Activated CD4-positive, alpha-beta T cell treated with anti-CD3 and anti-CD28 coated beads, Interleukin-10, Interleukin-2, amounts not matched to agents 100 ng/mL and 50 ng/mL, durations not matched to agents 16 hours and 8 hours (primary cell): Measurements from ENCODE around the gene STPG1.
"Not testable (repeated sequence)": the region's sequence is repeated elsewhere in the genome, so short reads cannot be mapped to it uniquely, and the experiment has no call there.

ENCODE experiments used
- DNase-seq: peaks from one replicate; pipeline ENCODE4 v3.0.0-alpha.2; 2020

STPG1 gene

GRCh38 chr1:24413350-24414163 is at the start of gene STPG1:
TSS of gene STPG1 (minus strand) at chr1:24413782. CDS start at chr1:24401388, 12,394 bp downstream.
- DNase-seq = peak; percentile 90

GRCh38 chr1:24462128-24462527 is 48.5 kb upstream of the STPG1 start:
- not testable (repeated sequence) for DNase-seq

DNA sequence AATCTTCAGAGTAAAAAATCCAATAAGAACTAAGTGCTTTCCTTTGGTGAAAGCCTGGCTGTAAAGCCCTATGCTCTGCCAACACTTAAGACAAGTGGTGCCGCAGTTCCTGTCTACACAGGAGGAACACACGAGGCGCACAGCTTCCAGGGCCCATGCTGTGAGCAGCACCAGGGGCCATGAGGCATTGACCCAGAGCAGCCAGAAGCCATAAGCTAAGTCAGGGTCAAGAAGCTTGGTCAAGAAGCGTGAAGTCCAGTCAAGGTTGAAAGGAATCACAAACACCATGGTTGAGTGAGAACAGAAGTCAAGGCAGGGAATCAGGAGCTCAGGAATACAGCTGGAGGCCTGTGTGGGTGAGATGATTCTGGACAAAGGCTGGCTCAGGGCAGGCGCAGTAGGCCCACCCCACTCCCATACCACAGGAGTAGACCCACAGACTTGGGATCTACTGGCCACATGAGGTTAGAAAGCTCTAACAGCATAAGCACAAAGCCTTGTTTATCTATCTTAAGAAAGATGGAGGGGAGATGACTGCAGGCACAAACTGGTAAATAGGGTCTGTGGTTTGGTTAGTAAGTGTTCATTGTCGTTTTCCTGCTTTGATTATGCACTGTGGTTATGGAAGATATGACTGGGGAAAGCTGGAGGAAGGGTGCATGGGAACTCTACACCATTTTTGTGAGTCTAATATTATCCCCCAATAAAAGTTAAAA is 46.1 kb upstream of the STPG1 start:
- no peak for DNase-seq

DNA sequence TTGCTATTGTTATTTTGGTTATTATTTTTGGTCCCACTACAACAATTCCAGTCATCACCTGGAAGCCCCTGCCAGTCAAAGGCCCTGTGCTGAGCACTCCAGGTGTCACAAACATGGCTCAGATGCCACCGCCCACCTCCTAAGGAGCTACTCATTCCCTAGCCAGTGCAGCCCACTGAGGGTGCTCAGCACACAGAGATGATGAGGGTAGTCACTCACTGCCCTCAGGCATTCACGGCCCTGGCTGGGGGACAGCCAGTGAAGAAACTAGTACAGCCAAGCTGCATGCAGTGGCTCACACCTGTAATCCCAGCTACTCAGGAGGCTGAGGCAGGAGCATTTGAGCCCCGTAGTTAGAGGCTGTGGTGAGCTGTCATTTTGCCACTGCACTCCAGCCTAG is 44.3 kb upstream of the STPG1 start:
- DNase-seq = no peak

GRCh38 chr1:24455272-24455671 is 41.7 kb upstream of the STPG1 start:
- DNase-seq = no peak

DNA sequence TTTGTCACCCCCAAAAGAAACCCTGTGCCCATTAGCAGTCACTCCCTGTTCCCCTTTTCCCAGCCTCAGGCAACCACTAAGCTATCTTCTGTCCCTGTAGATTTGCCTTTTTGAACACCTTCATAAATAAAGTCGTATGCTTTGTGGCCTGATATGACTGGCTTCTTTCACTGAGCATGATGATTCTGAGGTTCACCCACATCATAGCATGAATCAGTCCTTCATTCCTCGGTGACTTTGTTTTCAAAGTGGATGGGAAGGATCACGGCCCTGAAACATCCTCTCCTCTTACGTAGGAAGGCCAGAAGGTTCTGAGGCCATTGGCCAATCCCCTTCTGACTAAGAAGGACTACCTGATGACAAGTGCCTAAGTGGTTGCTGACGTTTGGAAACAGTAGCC is 41.1 kb upstream of the STPG1 start:
- DNase-seq = no peak

DNA sequence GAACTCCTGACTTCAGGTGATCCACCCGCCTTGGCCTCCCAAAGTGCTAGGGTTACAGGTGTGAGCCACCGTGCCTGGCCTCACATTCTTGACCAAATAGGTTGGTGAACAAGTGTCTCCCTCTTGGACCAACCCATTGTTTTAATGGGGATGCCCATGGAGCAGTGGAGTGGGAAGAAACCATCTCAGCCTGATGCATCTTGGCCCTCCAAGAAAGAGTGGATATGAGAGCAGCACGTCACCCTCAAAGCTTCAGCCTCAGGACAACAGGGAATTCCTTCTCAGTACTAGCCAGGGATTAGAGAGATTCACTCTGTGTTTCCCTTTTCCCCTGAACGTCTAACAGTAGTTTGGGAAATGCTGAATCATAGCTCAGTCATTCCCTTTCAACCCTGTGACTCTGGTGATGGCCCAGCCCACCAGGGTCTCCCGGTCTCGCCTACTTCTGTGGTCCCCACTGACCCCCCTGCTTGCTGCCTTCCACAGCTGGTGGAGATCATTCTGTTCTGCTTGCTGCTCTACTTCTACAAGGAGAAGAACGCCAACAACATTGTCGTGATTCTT is 39.4 kb upstream of the STPG1 start:
- no peak for DNase-seq

DNA sequence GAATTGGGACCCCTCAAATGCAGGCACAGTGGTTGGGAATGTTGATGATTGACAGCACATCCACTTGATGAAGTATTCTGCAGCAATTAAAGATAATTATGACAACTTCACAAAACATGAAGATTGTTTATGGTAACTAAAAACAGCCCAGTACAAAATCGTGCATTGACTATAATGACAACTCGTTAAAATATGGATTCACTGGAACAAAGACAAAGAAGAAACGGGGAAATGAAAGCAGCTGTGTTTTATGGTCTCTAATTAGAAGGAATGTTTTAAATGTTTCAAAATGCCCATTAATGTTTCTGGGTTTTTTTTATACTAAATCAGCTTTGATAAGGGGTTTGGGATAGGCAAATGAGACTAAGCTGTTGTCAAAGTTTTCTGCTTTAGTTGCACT is 38.2 kb upstream of the STPG1 start:
- DNase-seq = no peak

DNA sequence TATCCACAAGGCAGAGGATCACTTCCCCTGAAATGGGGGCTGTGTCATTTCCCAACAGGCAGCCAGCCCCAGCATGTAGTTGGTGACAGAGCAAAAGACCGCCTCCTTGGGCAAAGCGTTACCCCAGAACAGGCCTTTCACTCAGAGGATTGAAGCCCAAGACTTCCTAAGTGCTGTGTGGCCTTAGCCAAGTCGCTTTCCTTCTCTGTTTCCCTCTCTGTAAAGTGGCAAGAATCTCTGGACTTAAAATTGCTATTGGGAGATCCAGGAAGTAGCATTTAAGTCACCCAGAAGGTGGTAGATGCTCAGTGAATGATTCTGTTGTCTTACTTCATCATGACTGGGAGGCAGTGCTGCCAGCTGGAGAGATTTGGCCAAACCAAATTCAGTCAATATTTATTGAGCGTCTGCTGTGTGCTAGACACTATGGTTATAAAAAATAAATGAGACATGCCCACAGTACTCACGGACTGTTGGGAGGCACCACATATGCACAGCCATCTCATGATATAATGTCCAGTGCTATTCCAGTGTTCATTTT is 37.3 kb upstream of the STPG1 start:
- no peak for DNase-seq

DNA sequence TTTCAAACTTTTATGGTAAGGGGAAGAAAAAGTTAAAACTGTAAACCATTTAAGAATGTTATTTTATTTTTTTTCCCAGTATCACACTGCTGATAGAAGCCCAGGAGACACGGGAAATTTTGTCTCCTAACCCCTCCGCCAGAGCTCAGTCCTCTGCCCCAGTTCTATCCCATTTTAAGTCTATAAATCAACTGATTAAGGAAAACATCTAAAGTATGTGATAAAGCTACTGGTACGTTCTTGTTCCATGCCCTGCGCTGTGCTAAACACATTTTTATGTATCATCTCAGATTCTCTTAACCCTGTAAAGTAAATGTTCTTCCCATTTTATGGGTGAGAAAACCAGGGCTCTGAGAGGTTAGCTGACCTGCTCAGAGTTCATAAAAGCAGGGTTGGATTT is 36.7 kb upstream of the STPG1 start:
- DNase-seq = no peak

- DNase-seq = not testable (repeated sequence)
Observed at GRCh38 chr1:24446446-24446845, 32.9 kb upstream of the STPG1 start.

DNA sequence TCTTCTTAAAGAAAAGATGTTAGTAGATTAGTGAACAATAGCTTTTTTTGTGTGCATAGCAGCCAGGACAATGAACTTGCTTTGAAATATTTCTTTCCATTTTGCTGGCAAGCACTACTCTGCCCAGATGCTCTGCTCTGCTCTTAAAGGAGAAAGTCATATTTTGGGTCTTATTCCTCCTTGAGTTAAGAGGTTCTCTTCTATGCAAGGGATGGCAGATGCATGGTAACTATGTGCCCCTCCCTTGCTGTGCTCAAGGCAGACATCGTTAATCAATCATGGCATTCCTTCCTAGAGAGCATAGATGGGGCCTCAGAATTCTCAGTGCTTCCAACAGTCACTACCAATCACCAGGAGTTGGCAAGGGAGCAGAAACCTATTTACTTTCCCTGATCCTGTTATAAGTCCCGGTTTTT is 29.7 kb upstream of the STPG1 start:
- no peak for DNase-seq

DNA sequence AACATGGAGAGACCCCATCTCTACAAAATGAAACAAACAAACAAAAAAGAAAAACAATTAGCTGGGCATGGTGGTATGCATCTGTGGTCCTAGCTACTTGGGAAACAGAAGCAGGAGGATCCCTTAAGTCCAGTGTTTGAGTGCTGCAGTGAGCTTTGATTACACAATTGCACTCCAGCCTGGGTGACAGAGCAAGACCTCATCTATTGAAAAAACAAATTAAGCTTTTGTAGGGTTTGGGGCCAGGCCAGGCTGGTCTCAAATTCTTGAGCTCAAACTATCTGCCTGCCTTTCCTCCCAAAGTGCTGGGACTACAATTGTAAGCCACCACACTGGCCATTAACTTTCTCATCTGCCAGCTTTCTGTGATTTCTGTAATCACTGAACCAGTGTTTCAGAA is 29.2 kb upstream of the STPG1 start:
- no peak for DNase-seq

DNA sequence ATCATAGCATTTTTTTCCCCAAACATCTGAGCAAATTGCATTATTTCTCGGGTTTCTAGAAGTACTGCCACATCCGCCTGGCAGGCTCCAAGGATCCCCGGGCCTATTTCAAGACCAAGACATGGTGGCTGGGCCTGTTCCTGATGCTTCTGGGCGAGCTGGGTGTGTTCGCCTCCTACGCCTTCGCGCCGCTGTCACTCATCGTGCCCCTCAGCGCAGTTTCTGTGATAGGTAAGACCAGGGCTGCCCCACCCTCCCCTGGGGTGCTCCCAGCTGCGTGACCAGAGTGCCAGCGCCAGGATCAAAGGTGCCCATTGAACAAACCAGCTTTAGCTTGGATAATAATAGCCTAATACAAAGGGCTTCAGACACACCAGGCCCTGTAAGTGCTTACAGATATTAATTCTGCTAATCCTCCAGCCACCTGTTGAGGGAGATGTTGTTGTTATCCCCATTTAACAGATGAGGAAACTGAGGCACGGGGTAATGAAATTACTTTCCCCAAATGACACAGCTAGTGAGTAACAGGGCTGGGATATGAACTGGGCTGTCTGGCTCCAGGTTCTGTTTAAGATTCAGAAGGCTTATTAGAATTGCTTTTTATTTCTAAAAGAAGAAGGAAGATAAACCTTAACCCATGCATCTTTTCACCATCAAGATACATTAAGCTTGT is 28.6 kb upstream of the STPG1 start:
- no peak for DNase-seq

DNA sequence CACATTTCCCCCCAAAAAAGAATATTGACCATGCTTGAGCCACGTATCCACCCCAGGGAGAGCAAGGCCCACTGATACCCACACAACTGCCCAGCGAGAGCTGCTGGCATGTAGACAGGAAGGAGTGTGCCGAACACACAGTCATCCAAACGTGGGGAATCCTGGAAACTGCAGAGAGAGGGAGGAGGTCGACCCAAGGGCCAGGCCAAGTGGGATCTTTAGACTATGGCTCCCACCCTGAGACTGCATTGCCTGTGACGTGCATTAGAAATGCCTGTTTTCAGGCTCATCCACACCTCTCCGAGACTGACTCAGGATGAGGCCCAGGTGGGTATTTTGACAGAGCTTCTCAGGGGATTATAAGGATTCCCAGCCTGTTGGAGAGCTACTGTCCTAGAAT is 27.9 kb upstream of the STPG1 start:
- no peak for DNase-seq

DNA sequence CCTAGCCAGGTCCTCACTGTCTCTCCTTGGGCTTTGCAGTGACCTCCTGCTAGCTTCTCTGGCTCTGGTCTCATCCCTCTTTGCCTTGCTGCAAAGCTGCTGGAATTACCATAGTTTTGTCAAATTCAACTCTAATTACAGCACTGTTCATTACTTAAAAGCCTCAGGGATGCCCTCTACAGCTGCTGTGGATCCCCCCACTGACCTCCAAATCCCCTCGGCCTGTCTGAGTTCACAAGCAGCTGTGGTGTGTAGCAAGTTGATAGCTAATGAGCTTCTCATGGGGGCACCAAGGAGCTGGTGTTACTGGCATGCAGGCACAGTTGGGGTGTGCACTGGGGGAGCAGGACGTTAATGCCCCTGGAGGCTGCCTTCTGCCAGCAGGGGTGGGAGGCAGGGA is 26.9 kb upstream of the STPG1 start:
- no peak for DNase-seq

DNA sequence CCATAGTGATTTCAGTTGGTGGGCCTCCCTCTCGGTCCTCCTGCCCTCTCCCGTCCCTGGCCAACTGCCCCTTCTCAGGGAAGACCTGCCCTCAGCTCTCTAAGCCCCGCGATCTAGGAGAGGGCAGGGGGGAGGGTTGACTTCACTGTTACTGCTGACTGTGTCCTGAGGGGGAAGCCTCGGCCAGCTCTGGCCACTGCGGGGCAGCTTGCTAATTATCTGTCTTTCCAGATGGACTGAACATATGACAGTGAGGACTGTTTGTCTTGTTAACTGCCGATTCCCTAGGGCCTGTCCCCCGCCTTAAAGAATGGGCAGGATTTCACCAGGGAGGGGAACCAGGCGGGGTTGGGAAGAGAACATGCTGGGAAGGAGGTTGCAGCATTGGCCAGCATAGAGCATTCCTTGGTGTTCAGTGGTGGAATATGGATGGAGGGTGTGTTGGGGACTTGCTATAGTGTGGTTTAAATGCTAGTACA is 24.9 kb upstream of the STPG1 start:
- no peak for DNase-seq

DNA sequence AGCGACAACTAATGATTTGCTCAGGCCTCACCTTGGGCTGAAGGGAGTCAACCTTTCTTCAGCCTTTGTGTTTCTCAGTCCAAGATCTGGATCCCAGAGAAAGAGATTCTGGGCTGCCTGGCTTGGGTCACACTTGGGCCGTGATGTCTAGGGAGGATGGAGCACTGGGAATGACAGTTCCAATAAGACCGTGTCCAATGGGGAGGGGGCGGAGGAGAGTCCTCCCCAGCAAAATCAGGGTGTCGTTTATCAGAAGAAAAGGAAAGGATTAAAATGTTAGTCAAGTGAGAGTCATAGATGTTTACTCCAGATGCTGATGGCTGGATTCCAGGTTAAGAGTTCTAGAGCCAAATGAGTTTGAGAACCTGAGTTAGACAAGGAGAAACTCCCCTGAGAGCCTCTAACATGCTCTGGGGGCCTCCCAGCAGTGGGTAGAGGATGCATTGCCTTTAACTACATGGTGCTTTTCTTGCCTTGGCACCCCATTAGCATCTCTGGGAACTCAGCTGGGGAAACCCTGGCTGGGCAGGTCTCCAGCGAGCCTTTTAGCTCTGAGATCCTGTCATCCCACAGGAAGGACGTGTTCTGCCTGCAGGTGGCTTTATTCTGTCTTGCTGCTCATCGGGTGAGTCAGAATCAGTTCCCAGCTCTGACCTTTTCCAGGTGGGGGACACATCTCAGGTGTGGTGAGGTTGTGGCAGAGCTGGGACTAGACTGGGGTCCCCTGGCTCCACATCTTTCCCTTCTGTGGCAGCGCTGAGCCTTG is 24.2 kb upstream of the STPG1 start:
- DNase-seq = no peak

DNA sequence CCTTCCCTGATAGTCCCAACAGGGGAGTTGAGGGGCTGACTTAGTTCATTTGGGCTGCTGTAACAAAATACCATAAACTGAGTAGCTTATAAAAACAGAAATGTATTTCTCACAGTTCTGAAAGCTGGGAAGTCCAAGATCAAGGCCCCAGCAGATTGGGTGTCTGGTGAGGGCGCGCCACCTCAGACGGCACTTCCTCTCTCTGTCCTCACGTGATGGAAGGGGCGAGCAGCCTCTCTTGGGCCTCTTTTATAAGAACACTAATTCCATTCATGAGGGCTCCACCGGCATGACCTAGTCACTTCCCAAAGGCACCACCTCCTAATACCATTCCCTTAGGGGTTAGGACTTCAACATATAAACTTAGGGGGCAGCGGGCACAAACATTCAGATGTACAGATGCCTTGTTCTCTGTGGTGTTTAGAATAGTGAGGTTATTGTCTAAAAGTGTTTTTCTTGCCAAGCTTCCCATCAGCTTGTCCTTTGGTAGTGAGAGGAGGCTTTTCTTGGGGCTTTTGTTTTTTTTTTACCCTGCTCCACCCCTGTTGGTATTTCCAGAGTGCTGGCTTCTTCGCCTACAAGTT is 22.3 kb upstream of the STPG1 start:
- no peak for DNase-seq

- no peak for DNase-seq
Observed at GRCh38 chr1:24427545-24427862, 13.9 kb upstream of the STPG1 start.

GRCh38 chr1:24426744-24427544 is 13.4 kb upstream of the STPG1 start:
- no peak for DNase-seq
